GM18519 (cell line): ENCODE data around the gene KCTD15.

Source experiments
- ATAC-seq: cut with Tn5 transposase; IDR thresholded peaks from one replicate; pipeline ENCODE4 v1.9.1; 2021; ENCODE audit warnings: mild to moderate bottlenecking, moderate library complexity; ENCODE audit not compliant: unreplicated experiment, low FRiP score

Gene KCTD15

GRCh38 chr19:33796164-33796875 lies at the start of gene KCTD15:
Gene KCTD15 (plus strand): TSS chr19:33796870. CDS start chr19:33800455, 3,585 bp downstream.
- no peak for ATAC-seq

- no peak for ATAC-seq
Measured at GRCh38 chr19:33747273-33747672, 49.4 kb upstream of the KCTD15 start.

GRCh38 chr19:33748231-33748630 lies 48.4 kb upstream of the KCTD15 start:
- ATAC-seq: no peak

GRCh38 chr19:33749016-33749415 lies 47.7 kb upstream of the KCTD15 start:
- ATAC-seq: no peak

GRCh38 chr19:33749619-33750175 lies 47.0 kb upstream of the KCTD15 start:
- ATAC-seq: no peak

- ATAC-seq: no peak
Measured at GRCh38 chr19:33750587-33751435, 45.9 kb upstream of the KCTD15 start.

GRCh38 chr19:33751436-33751770 lies 45.3 kb upstream of the KCTD15 start:
- ATAC-seq: no peak

GRCh38 chr19:33752018-33752800 lies 44.5 kb upstream of the KCTD15 start:
- no peak for ATAC-seq

- no peak for ATAC-seq
Measured at GRCh38 chr19:33752945-33753344, 43.7 kb upstream of the KCTD15 start.

GRCh38 chr19:33754361-33754760 lies 42.3 kb upstream of the KCTD15 start:
- no peak for ATAC-seq

GRCh38 chr19:33755099-33756035 lies 41.3 kb upstream of the KCTD15 start:
- ATAC-seq: no peak

- no peak for ATAC-seq
Measured at GRCh38 chr19:33756177-33756576, 40.5 kb upstream of the KCTD15 start.

GRCh38 chr19:33758541-33759013 lies 38.1 kb upstream of the KCTD15 start:
- no peak for ATAC-seq

GRCh38 chr19:33759356-33759755 lies 37.3 kb upstream of the KCTD15 start:
- no peak for ATAC-seq

- ATAC-seq: no peak
Measured at GRCh38 chr19:33763633-33764371, 32.9 kb upstream of the KCTD15 start.

GRCh38 chr19:33766623-33767022 lies 30.0 kb upstream of the KCTD15 start:
- no peak for ATAC-seq

- no peak for ATAC-seq
Measured at GRCh38 chr19:33767898-33768413, 28.7 kb upstream of the KCTD15 start.

- no peak for ATAC-seq
Measured at GRCh38 chr19:33769208-33769607, 27.5 kb upstream of the KCTD15 start.

GRCh38 chr19:33770107-33770506 lies 26.6 kb upstream of the KCTD15 start:
- ATAC-seq: no peak
